Fibroblast of skin of right quadriceps (primary cell): ENCODE measurements around the gene TFCP2L1.

Experiments used
- DNase-seq: peaks from one replicate; pipeline ENCODE4 v3.0.0-alpha.2; 2013

Gene TFCP2L1

DNA sequence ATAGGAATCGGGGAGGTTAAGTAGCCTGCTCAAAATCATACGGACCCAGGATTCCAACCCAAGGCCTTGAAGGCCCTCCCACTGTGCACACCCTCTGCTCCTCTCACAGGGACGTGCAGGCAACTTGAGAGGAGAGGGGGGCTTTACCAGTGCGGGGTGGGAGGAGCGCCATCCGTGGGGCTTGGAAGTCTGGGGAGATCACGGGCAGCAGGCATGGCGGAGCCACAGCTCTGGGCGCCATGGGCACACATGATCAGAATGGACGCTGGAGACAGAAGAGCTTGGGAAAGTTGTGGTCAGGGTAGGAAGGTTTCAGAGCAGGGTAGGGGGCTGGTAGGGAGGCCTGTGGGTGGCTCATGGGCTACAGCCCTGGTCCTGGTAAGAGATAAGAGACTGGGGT lies 70.7 kb downstream of the TFCP2L1 start:
- DNase-seq = no peak

DNA sequence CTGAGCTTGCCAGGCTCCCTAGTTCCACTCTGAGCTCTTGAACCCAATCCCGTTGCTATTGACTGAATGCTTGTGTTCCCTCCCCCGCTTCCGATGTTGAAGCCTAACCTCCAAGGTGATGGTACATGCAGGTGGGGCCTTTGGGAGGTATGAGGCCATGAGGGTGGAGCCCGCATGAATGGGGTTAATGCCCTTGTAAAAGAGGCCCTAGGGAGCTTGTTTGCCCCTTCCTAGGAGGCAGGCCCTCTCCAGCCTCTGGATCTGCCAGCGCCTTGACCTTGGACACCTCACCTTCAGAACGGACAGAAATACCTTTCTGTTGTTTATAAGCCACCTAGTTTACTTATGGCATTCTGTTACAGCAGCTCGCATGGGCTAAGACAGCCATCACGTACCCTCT lies 71.6 kb downstream of the TFCP2L1 start:
- DNase-seq = no peak

- DNase-seq = no peak
Observed at GRCh38 chr2:121212661-121213325, 72.2 kb downstream of the TFCP2L1 start.

GRCh38 chr2:121211689-121212151 lies 73.3 kb downstream of the TFCP2L1 start:
- DNase-seq = no peak

DNA sequence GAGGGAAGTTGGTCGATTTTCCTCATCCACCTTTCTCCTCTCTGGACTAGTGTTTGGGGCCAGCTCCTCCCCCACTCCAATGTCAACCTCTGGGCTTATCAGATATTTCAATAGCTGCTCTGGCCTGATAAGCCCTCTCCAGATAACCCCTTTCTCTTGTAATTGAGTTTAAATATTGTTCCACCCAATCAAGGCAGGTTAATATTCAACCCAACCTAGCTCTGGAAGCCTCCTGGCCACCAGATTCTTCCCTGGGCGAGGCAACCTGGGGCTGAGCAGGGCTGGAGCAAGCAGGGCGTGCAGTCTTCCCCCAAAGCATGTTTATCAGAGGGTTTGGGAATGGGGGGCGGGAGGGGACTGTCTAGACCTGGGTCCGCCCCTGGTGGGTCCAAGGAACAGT lies 73.8 kb downstream of the TFCP2L1 start:
- no peak for DNase-seq

GRCh38 chr2:121210691-121211090 lies 74.3 kb downstream of the TFCP2L1 start:
- no peak for DNase-seq

- DNase-seq = no peak
Observed at GRCh38 chr2:121209014-121209610, 75.9 kb downstream of the TFCP2L1 start.

DNA sequence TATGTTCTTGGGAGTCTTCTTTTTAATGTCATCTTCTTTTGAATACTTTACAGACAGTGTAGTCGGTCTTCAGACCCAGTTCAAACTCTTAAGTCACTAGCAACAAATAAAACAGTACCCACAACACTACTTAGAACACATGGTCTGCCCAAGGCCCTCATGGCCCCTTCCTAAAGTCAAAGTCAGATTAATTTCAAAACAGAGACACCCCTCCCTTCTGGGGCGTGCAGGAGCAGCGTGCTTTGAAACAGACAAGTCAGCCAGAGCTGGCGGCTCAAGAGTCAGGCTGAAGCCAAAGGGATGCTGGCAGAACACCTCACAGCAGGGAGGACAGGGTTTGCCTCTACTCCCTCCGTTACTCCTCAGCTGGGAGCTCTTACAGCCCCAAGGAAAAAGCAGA lies 77.5 kb downstream of the TFCP2L1 start:
- no peak for DNase-seq

DNA sequence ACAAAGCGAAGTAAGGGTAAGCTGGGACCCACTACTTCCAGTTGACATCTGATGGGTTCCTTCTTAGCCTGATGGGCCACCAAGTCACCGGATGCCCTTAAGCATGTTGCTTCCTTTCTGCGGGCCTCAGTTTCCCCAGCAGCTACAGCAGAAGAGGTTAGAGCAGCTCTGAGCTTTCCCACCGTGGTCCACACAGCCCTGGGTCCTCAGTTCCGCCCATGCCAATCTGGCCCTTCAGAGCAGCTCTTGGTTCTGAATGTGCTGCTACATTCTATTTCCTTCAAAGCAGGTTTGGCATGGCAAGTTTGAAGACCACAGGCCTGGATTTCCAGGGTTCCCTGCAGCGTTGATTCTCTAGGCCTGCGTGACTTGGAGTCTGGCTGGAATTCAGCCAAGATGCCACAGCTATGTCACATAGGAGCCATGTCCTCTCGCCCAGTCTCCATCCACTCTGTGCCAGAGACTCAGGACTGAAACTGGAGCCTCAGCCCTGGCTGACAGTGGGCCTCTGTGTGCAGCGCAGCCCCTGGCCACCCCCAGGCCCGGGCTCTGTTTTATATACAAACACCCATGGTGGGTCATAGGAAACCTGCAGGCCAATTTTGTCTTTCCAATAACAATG lies 79.6 kb downstream of the TFCP2L1 start:
- no peak for DNase-seq

DNA sequence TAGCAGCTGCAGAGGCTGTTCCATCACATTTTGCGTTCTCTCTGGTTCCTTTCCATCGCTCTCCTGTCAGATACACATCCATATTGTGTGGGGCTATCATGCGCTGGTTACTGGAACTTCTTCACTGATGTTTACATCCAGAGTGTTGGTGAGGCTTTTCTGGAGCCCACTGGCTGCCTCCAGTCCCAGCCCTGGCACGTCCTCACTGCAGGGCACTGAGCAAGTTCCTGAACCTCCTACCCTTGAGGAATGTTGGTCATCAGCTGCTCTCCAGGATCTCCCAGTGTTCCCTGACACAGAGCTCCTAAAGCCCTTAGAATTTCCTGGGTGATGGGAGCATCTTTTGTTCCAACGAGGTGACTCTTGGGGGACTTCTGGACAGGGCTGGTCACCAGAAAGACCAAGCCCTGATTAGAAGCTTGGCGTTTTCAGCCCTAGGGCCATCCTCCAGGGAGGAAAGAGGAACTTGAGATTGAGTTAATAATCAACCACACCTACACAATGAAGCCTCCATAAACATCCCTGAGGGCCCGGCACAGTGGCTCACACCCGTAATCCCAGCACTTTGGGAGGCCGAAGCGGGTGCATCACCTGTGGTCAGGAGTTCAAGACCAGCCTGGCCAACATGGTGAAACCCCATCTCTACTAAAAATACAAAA lies 81.3 kb downstream of the TFCP2L1 start:
- no peak for DNase-seq

DNA sequence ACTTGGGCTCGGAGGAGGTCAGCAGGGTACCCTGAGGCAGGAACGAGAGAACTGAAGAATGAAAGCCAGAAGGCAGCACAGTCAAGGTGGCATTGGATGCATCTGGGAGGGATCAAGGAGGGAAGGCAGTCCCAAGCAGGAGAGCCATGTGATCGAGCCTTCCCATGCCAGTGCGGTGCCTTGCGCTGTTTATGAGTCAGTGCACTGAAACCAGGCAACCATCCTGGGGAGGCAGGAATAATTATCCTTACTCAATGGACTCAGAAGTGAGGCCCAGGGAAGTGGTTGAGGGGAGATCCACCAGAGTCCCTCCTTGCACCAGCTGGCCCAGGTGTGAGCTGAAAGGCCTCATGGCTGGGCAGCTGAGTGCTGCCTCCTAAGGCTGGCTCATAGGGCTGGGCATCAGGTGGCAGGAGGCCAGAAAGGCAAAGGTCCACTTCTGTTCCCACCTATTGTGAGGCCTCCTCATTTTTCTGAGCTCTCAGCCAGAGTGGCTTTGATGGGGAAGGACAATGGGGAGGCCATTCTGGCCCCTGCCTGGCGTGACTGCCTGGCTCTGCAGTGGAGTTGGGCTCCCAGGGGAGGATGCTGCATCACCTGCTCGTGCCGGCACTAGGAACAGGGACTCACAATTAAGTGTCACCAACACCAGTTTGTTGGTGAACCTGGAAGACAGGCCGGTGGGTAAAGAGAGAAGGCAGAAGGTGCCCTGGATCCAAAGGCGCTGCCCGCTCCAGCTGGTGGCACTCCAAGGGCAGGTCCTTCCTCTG lies 82.3 kb downstream of the TFCP2L1 start:
- no peak for DNase-seq

DNA sequence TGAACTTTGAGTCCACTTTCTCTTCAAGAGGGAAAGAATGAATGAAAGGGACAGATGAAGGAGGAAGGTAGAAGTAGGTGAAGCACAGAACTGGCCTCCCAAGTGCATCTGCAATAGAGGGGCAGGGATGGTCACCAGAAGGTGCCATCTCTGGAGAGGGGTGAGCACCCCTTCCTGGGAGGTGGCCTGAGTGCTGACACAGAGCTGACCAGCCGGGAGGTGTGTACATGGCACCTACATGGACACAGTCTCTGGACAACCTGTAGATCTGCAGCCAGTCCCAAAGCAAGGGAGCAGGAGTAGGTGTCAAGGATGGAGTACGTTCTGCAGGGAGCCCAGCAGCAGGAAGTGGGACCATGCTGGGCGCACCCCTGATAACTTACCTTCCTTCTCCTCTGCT lies 83.2 kb downstream of the TFCP2L1 start:
- no peak for DNase-seq

- DNase-seq = no peak
Observed at GRCh38 chr2:121200419-121201315, 84.3 kb downstream of the TFCP2L1 start.

GRCh38 chr2:121200011-121200347 lies 85.0 kb downstream of the TFCP2L1 start:
- no peak for DNase-seq

DNA sequence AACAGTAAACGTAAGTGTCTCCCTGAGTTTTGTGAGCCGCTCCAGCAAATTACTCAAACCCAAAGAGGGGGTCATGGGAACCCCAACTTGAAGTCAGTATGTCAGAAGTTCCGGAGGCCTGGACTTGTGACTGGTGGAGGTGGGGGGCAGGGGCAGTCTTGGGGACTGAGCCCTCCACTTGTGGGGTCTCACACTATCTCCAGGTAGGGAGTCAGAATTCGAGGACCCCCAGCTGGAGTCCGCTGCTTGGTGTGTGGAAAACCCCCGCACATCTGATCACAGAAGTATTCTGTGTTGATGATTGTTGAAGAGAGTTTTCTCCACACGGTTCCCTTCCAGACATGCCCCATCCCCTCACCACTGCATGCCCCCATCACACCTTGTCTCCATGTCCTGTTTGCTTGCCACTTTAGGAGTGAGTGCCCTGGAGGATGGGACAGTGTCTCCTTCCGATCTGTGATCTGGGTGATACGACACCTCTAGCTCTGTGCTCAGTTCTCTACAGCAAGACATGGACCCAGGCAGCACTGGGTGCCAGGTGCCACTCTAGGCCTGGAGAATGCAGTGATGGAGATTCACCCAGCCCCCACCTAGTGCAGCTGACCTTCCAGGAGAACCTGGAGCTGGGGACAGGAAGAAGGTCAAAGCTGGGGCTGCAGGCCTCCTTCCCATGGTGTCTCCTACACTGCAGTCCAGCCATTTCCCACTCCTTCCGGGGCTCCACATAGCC lies 85.6 kb downstream of the TFCP2L1 start:
- no peak for DNase-seq

GRCh38 chr2:121197369-121198091 lies 87.5 kb downstream of the TFCP2L1 start:
- DNase-seq = peak; percentile 22

GRCh38 chr2:121196849-121197155 lies 88.2 kb downstream of the TFCP2L1 start:
- no peak for DNase-seq

GRCh38 chr2:121196132-121196848 lies 88.7 kb downstream of the TFCP2L1 start:
- DNase-seq = no peak

DNA sequence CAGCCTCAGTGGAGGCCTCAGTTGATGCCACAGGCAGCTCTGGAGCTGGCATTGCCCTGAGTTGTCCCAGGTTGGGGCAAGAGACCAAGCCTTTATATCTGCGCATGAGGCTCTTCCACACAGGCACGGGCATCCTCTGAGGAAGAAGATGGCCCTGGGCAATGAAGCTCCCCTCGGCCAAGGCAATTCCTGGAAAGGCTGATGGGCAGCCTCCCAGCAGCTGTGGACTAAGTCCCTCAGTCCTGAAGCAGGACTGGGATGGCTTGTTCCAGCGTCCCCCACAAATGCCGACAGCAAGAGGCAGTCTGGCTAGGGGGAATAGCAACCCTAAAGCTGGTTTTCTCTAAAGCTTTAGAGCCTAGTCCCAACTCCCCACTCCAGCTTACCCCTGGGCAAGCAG lies 90.0 kb downstream of the TFCP2L1 start:
- DNase-seq = no peak

DNA sequence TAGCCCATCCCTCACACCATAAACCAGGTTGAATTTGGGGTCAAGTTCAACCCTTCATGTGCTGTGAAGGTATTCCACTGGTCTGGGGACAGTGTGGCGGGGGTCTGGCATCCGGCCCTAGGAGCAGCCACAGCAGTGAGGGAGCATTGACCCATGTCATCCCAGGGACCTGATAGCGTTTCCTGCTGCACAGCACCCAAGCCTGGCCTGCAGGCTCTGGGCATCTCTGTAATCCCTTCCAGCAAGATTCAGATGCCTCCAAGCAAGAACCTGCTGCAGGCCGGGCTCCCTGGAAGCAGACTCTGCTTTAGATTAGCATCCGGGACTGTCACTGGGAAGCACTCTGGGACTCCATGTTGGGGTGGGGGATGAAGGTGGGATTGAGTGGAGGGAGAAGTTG lies 90.4 kb downstream of the TFCP2L1 start:
- DNase-seq = no peak
